Thyroid gland (tissue), 4 donors: ENCODE measurements around the gene ADARB2. TPM values are rescaled to one million over a fixed set of nuclear protein-coding genes. Genes with fewer than 3 reads are reported as not detected.

Experiments
- DNase-seq, 2 donors: peaks; one replicate each; pipeline ENCODE4 v3.0.0-alpha.2; 2019
- H3K27ac ChIP-seq, 3 donors: fragments of 200-600 bp; sonication (generic); 1 replicate in 2 of 3; 2 replicates in 1 of 3; pipeline ENCODE4 v1.5.1; 2016 to 2019; ENCODE audit warnings: mild to moderate bottlenecking in 1 of 3, moderate library complexity in 1 of 3
- H3K27me3 ChIP-seq: fragments of 200-600 bp; sonication (generic); one replicate; pipeline ENCODE4 v1.5.1; 2019
- H3K36me3 ChIP-seq, 2 donors: fragments of 200-600 bp; sonication (generic); one replicate each; pipeline ENCODE4 v1.5.1; 2016 to 2019
- H3K4me1 ChIP-seq, 2 donors: fragments of 200-600 bp; sonication (generic); one replicate each; pipeline ENCODE4 v1.5.1; 2017 to 2019
- H3K4me3 ChIP-seq, 3 donors: fragments of 200-600 bp; sonication (generic); replicated peaks in 1 of 3; 1 replicate in 2 of 3; 2 replicates in 1 of 3; pipeline ENCODE4 v1.5.1; 2016; ENCODE audit warnings: mild to moderate bottlenecking in 1 of 3
- H3K9me3 ChIP-seq: fragments of 200-600 bp; sonication (generic); one replicate; pipeline ENCODE4 v1.5.1; 2017
- POLR2A ChIP-seq, 2 donors: fragments of 450-650 bp; IDR thresholded peaks; one replicate each; pipeline ENCODE4 v1.6.1; 2017; ENCODE audit warnings: antibody characterized with exemption in 2 of 2, mild to moderate bottlenecking in 2 of 2, moderate library complexity in 1 of 2
- WGBS, 2 donors: methylation state at CpG; one replicate each; pipeline ENCODE4 v1.1.5; 2017; 5-methylcytosine and 5-hydroxymethylcytosine counted together
- intact Hi-C: fragments of 100-400 bp; cut with DNase I; formaldehyde crosslinking; loops from one replicate; pipeline ENCODE4 v1.15.1; 2023
- total RNA-seq, 4 donors: library from RNA; depleted of rRNA; stranded (reverse); fragments of >200 nt; gene quantifications; one replicate each; pipeline ENCODE4 v1.2.3, GENCODE V29; 2016
- TF ChIP-seq, protein P1 (sequence below), 6 experiments: fragments of 200-600 bp in 3 of 6; fragments of 450-650 bp in 3 of 6; sonication (generic) in 3 of 6; IDR thresholded peaks; one replicate each; pipeline ENCODE4 v1.5.1; 2016 to 2019; ENCODE audit warnings: antibody characterized with exemption in 6 of 6, mild to moderate bottlenecking in 2 of 6, inconsistent platforms in 1 of 6, moderate library complexity in 1 of 6

The ADARB2 gene
- total RNA-seq, 4 donors from 2014 or later: 0.08 to 0.15 TPM; not detected in 2

DNA sequence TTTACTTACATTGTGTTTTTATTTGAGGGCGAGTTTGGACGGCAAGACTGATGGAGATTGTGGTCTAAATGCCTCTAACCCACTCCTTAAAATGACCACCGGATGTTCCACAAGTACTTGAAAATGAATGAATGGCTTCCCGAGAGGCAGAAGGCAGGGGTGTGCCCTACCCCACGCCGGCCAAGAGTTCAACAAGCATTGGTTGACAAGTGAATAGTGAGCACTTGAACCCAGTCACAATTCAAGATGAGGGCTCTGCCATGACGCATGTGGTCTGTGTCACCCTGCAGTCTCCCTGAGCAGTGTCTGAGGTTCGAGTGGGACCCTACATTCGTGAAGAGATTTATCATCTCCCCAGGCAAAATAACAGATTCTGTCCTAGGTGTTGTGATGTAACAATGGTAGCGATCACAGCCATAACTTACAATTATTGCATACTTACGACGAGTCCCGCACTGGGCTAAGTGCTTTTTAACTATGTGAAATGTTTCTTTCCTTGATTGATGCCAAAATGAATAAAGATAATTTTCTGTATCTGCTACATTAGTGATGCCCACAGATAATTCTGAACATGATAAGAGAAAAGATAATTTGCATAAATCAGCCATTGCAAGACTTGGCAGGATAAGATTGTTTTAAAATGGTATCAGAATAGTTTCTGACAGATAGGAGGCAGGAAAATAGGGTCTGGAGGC is 375.8 kb downstream of the ADARB2 start:
- Histone ChIP-seq H3K4me3 (no peak overlapping the region), H3K36me3 (no peaks in the 10 kb centered on the region), H3K27ac (no peak overlapping the region), H3K4me1 (no peaks in the 10 kb centered on the region), H3K27me3 (no peaks in the 10 kb centered on the region), H3K9me3 (no peaks in the 10 kb centered on the region)
- DNase-seq: no peak
- intact Hi-C loops: no loop called here
- 56 to 64% methylated on average over 13 of the region's 13 CpGs for WGBS, 2 donors
- TF ChIP-seq, protein P1, sequence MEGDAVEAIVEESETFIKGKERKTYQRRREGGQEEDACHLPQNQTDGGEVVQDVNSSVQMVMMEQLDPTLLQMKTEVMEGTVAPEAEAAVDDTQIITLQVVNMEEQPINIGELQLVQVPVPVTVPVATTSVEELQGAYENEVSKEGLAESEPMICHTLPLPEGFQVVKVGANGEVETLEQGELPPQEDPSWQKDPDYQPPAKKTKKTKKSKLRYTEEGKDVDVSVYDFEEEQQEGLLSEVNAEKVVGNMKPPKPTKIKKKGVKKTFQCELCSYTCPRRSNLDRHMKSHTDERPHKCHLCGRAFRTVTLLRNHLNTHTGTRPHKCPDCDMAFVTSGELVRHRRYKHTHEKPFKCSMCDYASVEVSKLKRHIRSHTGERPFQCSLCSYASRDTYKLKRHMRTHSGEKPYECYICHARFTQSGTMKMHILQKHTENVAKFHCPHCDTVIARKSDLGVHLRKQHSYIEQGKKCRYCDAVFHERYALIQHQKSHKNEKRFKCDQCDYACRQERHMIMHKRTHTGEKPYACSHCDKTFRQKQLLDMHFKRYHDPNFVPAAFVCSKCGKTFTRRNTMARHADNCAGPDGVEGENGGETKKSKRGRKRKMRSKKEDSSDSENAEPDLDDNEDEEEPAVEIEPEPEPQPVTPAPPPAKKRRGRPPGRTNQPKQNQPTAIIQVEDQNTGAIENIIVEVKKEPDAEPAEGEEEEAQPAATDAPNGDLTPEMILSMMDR (IDR thresholded peaks at IDR 0.05): no peak
- TF ChIP-seq POLR2A (IDR thresholded peaks at IDR 0.05): no peak

- no peak for TF ChIP-seq POLR2A (IDR thresholded peaks at IDR 0.05)
- TF ChIP-seq, protein P1 (IDR thresholded peaks at IDR 0.05): no peak
- Histone ChIP-seq H3K4me3 (no peak overlapping the region), H3K36me3 (no peaks in the 10 kb centered on the region), H3K9me3 (no peaks in the 10 kb centered on the region), H3K27ac (no peak overlapping the region), H3K4me1 (no peaks in the 10 kb centered on the region), H3K27me3 (no peaks in the 10 kb centered on the region)
- intact Hi-C loops: no loop called here
- 43 to 46% methylated on average over 18 to 20 of the region's 20 CpGs for WGBS, 2 donors
- DNase-seq: peak in 1 of 2 donors; percentile 12
Measured at GRCh38 chr10:1360558-1361164, 376.7 kb downstream of the ADARB2 start.

DNA sequence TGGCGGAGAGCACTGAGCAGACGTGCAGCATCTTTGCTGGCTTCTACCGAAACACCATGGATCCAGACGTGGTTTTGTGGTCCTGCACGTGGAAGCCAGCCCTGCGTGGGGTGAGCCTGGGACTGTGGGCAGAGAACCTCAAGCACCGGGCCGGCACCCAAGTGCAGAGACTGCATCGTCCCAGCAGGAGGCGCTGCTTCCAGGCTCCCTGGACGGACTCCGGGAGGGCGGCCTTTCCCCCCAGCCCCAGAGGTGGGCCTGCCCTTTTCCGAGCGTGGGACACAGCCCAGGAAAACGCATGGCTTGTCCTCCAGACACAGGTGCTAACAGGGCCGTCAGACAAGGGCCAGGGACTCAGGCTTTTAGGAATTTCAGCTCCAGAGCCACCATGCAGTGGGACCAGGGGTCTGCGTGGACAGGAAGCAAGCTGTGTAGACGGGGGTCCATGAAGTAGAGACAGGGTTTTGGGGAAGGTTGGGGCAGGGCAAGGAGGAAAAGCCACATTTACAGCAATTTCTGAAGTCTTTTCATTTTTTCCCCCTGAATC is 377.2 kb downstream of the ADARB2 start:
- intact Hi-C loops: no loop called here

DNA sequence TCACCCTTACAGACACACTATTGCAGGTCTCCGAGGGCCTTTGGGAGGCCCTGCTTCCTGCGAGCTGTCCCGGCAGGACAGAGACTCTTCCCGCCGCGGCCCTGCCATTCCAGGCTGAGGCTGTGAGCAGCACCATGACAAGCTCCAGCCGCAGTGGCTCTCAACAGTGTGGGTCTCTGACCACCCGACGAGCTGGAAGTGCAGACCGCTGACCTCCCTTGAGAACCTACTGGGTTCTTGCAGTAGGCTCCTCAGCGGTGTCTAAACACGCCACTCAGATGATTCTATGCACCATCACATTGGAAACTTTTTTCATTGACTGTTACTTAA is 377.7 kb downstream of the ADARB2 start:
- no peaks in the 10 kb centered on the region for H3K9me3 ChIP-seq
- no peak for DNase-seq
- no peak overlapping the region for H3K27ac ChIP-seq
- intact Hi-C loops: no loop called here
- 87 to 91% methylated on average over 12 of the region's 12 CpGs for WGBS, 2 donors
- TF ChIP-seq, protein P1 (IDR thresholded peaks at IDR 0.05): no peak
- no peak for TF ChIP-seq POLR2A (IDR thresholded peaks at IDR 0.05)
- H3K4me3 ChIP-seq: no peak overlapping the region
- no peaks in the 10 kb centered on the region for H3K4me1 ChIP-seq
- no peaks in the 10 kb centered on the region for H3K36me3 ChIP-seq
- no peaks in the 10 kb centered on the region for H3K27me3 ChIP-seq

More for the DNA sequence above, 377.2 kb downstream of the ADARB2 start:
- TF ChIP-seq POLR2A (IDR thresholded peaks at IDR 0.05): no peak
- TF ChIP-seq, protein P1 (IDR thresholded peaks at IDR 0.05): no peak
- no peak overlapping the region for H3K4me3 ChIP-seq
- no peak for DNase-seq
- no peak overlapping the region for H3K27ac ChIP-seq
- H3K27me3 ChIP-seq: no peaks in the 10 kb centered on the region
- no peaks in the 10 kb centered on the region for H3K4me1 ChIP-seq
- no peaks in the 10 kb centered on the region for H3K36me3 ChIP-seq
- 66 to 80% methylated on average over 12 to 18 of the region's 19 CpGs for WGBS, 2 donors
- H3K9me3 ChIP-seq: no peaks in the 10 kb centered on the region
